ENCODE measurements around the gene PDE4D.

The PDE4D gene

GRCh38 chr5:58925627-58926540 lies 967.6 kb downstream of the PDE4D start:
- Histone ChIP-seq H3K79me2 (ENCODE audit: low read length) (no peaks in the 10 kb centered on the region), H3K27me3 (replicated peaks; ENCODE audit: insufficient read depth, low read length) (no peaks in the 10 kb centered on the region), H3K4me3 (ENCODE audit: low read length) (no peak overlapping the region), H4K20me1 (ENCODE audit: insufficient read depth, low read length) (no peaks in the 10 kb centered on the region), H3K9me2 (replicated peaks; ENCODE audit: insufficient read depth, low read length) (no peaks in the 10 kb centered on the region), H3K9ac (ENCODE audit: low read length) (no peak overlapping the region), H3K4me1 (ENCODE audit: low read length) (no peaks in the 10 kb centered on the region), H3K27ac (ENCODE audit: low read length) (no peak overlapping the region), H3K36me3 (replicated peaks; ENCODE audit: insufficient read depth, low read length) (no peaks in the 10 kb centered on the region), H3F3A (ENCODE audit: insufficient read depth, low read length) (no peaks in the 10 kb centered on the region), H3K9me3 (replicated peaks; ENCODE audit: insufficient read depth, low read length) (no peaks in the 10 kb centered on the region), H2AFZ (ENCODE audit: low read length) (no peak overlapping the region), H3K4me2 (ENCODE audit: low read depth, low read length) (no peak overlapping the region)
- TF ChIP-seq EZH2phosphoT487 (IDR thresholded peaks at IDR 0.05; ENCODE audit: low read length) (no peak), CTCF (IDR thresholded peaks at IDR 0.05; ENCODE audit: low read length) (no peak), EZH2 (optimal IDR thresholded peaks at IDR 0.05; ENCODE audit: low read depth, low read length) (no peak)
- DNase-seq, result no peak

- Histone ChIP-seq H3F3A (ENCODE audit: insufficient read depth, low read length) (no peaks in the 10 kb centered on the region), H3K4me3 (ENCODE audit: low read length) (no peak overlapping the region), H4K20me1 (ENCODE audit: insufficient read depth, low read length) (no peaks in the 10 kb centered on the region), H3K9me2 (replicated peaks; ENCODE audit: insufficient read depth, low read length) (no peaks in the 10 kb centered on the region), H3K9me3 (replicated peaks; ENCODE audit: insufficient read depth, low read length) (no peaks in the 10 kb centered on the region), H3K9ac (ENCODE audit: low read length) (no peak overlapping the region), H3K27ac (ENCODE audit: low read length) (no peak overlapping the region), H3K79me2 (ENCODE audit: low read length) (no peaks in the 10 kb centered on the region), H3K4me1 (ENCODE audit: low read length) (no peaks in the 10 kb centered on the region), H3K27me3 (replicated peaks; ENCODE audit: insufficient read depth, low read length) (no peaks in the 10 kb centered on the region), H2AFZ (ENCODE audit: low read length) (no peak overlapping the region), H3K4me2 (ENCODE audit: low read depth, low read length) (no peak overlapping the region), H3K36me3 (replicated peaks; ENCODE audit: insufficient read depth, low read length) (no peaks in the 10 kb centered on the region)
- no peak for DNase-seq
- TF ChIP-seq CTCF (IDR thresholded peaks at IDR 0.05; ENCODE audit: low read length) (no peak), EZH2 (optimal IDR thresholded peaks at IDR 0.05; ENCODE audit: low read depth, low read length) (no peak), EZH2phosphoT487 (IDR thresholded peaks at IDR 0.05; ENCODE audit: low read length) (no peak)
Measured at GRCh38 chr5:58924306-58924705, 969.2 kb downstream of the PDE4D start.

- H3K79me2 ChIP-seq (ENCODE audit: low read length), result no peaks in the 10 kb centered on the region
- H3K4me1 ChIP-seq (ENCODE audit: low read length), result no peaks in the 10 kb centered on the region
Measured at GRCh38 chr5:58923355-58923754, 970.2 kb downstream of the PDE4D start.

More at GRCh38 chr5:58923355-58923754, 970.2 kb downstream of the PDE4D start:
- no peaks in the 10 kb centered on the region for H3K36me3 ChIP-seq (replicated peaks; ENCODE audit: insufficient read depth, low read length)
- H3F3A ChIP-seq (ENCODE audit: insufficient read depth, low read length), result no peaks in the 10 kb centered on the region
- no peaks in the 10 kb centered on the region for H3K9me2 ChIP-seq (replicated peaks; ENCODE audit: insufficient read depth, low read length)
- H3K4me2 ChIP-seq (ENCODE audit: low read depth, low read length), result no peak overlapping the region
- H3K9me3 ChIP-seq (replicated peaks; ENCODE audit: insufficient read depth, low read length), result no peaks in the 10 kb centered on the region
- no peak overlapping the region for H2AFZ ChIP-seq (ENCODE audit: low read length)
- TF ChIP-seq EZH2phosphoT487 (IDR thresholded peaks at IDR 0.05; ENCODE audit: low read length), result no peak
- TF ChIP-seq EZH2 (optimal IDR thresholded peaks at IDR 0.05; ENCODE audit: low read depth, low read length), result no peak
- no peak for TF ChIP-seq CTCF (IDR thresholded peaks at IDR 0.05; ENCODE audit: low read length)
- DNase-seq, result no peak
- no peaks in the 10 kb centered on the region for H4K20me1 ChIP-seq (ENCODE audit: insufficient read depth, low read length)
- H3K27me3 ChIP-seq (replicated peaks; ENCODE audit: insufficient read depth, low read length), result no peaks in the 10 kb centered on the region
- no peak overlapping the region for H3K4me3 ChIP-seq (ENCODE audit: low read length)
- no peak overlapping the region for H3K27ac ChIP-seq (ENCODE audit: low read length)
- H3K9ac ChIP-seq (ENCODE audit: low read length), result no peak overlapping the region

Data from MM.1S (cell line).